Ishikawa (cell line): Measurements from ENCODE around the gene OR9Q1.

ENCODE experiments used
- CEBPB ChIP-seq: IDR thresholded peaks from 2 replicates; pipeline ENCODE4 v1.6.1; 2012
- CREB1 ChIP-seq: IDR thresholded peaks from 2 replicates; pipeline ENCODE4 v1.6.1; 2012; ENCODE audit warnings: low read depth
- EGR1 ChIP-seq: IDR thresholded peaks from 2 replicates; pipeline ENCODE4 v1.6.1; 2012
- EP300 ChIP-seq: IDR thresholded peaks from 2 replicates; pipeline ENCODE4 v1.6.1; 2012; ENCODE audit warnings: borderline replicate concordance
- NFIC ChIP-seq: IDR thresholded peaks from 2 replicates; pipeline ENCODE4 v1.6.1; 2012
- TAF1 ChIP-seq: IDR thresholded peaks from 2 replicates; pipeline ENCODE4 v1.6.1; 2012; ENCODE audit warnings: low read depth, mild to moderate bottlenecking
- TCF12 ChIP-seq: IDR thresholded peaks from 2 replicates; pipeline ENCODE4 v1.6.1; 2012; ENCODE audit warnings: low read depth
- YY1 ChIP-seq: IDR thresholded peaks from 2 replicates; pipeline ENCODE4 v1.6.1; 2012; ENCODE audit warnings: low read depth
- ZBTB7A ChIP-seq: IDR thresholded peaks from 2 replicates; pipeline ENCODE4 v1.6.1; 2012; ENCODE audit warnings: low read depth
- TF ChIP-seq, protein P1 (sequence below): IDR thresholded peaks from 2 replicates; pipeline ENCODE4 v1.6.1; 2012; ENCODE audit warnings: low read depth, mild to moderate bottlenecking
- TF ChIP-seq, protein P2 (sequence below): IDR thresholded peaks from 2 replicates; pipeline ENCODE4 v1.6.1; 2012
- TF ChIP-seq, protein P3 (sequence below): IDR thresholded peaks from 2 replicates; pipeline ENCODE4 v1.6.1; 2012

DNA sequence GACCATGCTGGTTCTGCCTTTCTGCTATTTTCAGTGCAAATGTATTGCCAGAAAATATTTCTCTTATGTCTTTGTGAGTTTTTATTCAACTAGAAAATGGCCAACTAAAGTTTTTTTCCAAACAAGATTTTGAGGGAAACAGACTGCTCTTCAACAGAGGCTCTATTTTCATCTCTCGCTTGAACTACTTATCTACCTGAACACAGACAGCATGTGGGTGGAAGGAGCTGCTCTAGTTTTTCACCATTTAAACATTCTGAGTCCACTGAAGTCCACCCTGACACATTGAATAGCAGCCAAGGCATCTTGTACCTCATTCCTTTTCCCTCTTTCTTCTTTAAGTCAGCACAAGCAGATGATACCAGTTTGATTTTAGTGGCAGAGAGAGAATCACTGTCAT is 111.5 kb downstream of the OR9Q1 start:
- TF ChIP-seq TAF1 (no peak), TCF12 (no peak), NFIC (no peak), ZBTB7A (no peak), EP300 (no peak), CEBPB (no peak), EGR1 (no peak), CREB1 (no peak), YY1 (no peak)
- TF ChIP-seq, protein P1, sequence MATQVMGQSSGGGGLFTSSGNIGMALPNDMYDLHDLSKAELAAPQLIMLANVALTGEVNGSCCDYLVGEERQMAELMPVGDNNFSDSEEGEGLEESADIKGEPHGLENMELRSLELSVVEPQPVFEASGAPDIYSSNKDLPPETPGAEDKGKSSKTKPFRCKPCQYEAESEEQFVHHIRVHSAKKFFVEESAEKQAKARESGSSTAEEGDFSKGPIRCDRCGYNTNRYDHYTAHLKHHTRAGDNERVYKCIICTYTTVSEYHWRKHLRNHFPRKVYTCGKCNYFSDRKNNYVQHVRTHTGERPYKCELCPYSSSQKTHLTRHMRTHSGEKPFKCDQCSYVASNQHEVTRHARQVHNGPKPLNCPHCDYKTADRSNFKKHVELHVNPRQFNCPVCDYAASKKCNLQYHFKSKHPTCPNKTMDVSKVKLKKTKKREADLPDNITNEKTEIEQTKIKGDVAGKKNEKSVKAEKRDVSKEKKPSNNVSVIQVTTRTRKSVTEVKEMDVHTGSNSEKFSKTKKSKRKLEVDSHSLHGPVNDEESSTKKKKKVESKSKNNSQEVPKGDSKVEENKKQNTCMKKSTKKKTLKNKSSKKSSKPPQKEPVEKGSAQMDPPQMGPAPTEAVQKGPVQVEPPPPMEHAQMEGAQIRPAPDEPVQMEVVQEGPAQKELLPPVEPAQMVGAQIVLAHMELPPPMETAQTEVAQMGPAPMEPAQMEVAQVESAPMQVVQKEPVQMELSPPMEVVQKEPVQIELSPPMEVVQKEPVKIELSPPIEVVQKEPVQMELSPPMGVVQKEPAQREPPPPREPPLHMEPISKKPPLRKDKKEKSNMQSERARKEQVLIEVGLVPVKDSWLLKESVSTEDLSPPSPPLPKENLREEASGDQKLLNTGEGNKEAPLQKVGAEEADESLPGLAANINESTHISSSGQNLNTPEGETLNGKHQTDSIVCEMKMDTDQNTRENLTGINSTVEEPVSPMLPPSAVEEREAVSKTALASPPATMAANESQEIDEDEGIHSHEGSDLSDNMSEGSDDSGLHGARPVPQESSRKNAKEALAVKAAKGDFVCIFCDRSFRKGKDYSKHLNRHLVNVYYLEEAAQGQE, result no peak
- TF ChIP-seq, protein P2, sequence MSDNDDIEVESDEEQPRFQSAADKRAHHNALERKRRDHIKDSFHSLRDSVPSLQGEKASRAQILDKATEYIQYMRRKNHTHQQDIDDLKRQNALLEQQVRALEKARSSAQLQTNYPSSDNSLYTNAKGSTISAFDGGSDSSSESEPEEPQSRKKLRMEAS, result no peak
- TF ChIP-seq, protein P3, sequence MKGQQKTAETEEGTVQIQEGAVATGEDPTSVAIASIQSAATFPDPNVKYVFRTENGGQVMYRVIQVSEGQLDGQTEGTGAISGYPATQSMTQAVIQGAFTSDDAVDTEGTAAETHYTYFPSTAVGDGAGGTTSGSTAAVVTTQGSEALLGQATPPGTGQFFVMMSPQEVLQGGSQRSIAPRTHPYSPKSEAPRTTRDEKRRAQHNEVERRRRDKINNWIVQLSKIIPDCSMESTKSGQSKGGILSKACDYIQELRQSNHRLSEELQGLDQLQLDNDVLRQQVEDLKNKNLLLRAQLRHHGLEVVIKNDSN, result no peak
